22Rv1 (cell line): Measurements from ENCODE around the gene LRRC3.

Experiments
- ZFX ChIP-seq: fragments of 450-650 bp; IDR thresholded peaks from 2 replicates; pipeline ENCODE4 v1.6.1; 2017; ENCODE audit warnings: antibody characterized with exemption, borderline replicate concordance
- TF ChIP-seq, protein P1 (sequence below): fragments of 450-650 bp; IDR thresholded peaks from 2 replicates; pipeline ENCODE4 v1.5.1; 2017; ENCODE audit warnings: mild to moderate bottlenecking

DNA sequence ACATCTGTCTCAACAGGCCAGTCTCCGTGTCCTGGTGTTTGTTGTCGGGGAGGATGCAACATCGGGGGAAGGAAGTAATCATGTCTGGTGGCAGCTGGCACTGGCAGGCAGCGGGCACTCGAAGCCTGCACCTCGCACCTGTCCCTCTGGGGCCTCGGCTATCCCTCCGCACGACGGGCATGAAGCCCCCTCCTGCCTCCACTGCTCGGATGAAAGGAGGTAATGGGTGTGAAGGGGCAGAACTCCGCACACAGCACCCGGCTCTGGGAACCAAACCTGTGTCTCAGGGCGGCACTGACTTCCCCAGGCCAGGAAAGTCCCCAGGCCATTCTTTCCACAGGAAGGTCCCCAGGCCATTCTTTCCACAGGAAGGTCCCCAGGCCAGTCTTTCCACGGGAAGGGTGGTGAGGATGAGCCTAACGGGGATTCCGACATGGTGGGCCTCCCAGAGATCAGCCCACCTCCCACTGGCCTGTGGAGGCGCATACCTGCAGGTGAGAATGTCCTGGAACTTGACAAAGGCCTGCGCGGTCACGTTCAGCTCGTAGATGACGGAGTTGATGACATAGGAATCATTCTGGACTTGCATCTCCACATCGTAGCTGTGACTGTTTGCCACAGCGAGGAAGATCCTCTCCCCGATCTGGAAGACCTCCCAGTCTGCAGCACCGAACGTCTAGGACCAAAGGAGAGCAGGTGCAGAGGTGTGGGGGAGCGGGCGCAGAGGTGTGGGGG is 53.6 kb downstream of the LRRC3 start:
- TF ChIP-seq, protein P1, sequence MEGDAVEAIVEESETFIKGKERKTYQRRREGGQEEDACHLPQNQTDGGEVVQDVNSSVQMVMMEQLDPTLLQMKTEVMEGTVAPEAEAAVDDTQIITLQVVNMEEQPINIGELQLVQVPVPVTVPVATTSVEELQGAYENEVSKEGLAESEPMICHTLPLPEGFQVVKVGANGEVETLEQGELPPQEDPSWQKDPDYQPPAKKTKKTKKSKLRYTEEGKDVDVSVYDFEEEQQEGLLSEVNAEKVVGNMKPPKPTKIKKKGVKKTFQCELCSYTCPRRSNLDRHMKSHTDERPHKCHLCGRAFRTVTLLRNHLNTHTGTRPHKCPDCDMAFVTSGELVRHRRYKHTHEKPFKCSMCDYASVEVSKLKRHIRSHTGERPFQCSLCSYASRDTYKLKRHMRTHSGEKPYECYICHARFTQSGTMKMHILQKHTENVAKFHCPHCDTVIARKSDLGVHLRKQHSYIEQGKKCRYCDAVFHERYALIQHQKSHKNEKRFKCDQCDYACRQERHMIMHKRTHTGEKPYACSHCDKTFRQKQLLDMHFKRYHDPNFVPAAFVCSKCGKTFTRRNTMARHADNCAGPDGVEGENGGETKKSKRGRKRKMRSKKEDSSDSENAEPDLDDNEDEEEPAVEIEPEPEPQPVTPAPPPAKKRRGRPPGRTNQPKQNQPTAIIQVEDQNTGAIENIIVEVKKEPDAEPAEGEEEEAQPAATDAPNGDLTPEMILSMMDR = no peak
- TF ChIP-seq ZFX = no peak
